WTC11 (cell line): ENCODE data around the gene SNAP47. TPM values are rescaled to one million over a fixed set of nuclear protein-coding genes. Genes with fewer than 3 reads are reported as not detected.

Source experiments
- ATAC-seq: fragments of 200-7000 bp; cut with Tn5 transposase; 2 replicates; pipeline ENCODE4 v1.10.0; 2021; ENCODE audit warnings: mild to moderate bottlenecking, moderate library complexity
- CTCF ChIA-PET: fragments of 300-600 bp; sonication (Branson Sonifier 250); formaldehyde crosslinking; loops from one replicate; lab custom pipeline; 2021; ENCODE audit warnings: antibody characterized with exemption; lab: Charles Lee
- POLR2A ChIA-PET: fragments of 350-600 bp; sonication (Branson Sonifier 250); formaldehyde crosslinking; loops from one replicate; lab custom pipeline; 2021; ENCODE audit warnings: antibody characterized with exemption; lab: Charles Lee
- DNase-seq: peaks from one replicate; pipeline ENCODE4 v3.0.0; 2021; ENCODE audit warnings: low spot score
- H3K27ac Mint-ChIP-seq: 2 replicates; pipeline ENCODE4 v1.8.0; 2021; ENCODE audit warnings: mixed read lengths
- H3K27me3 Mint-ChIP-seq: 2 replicates; pipeline ENCODE4 v1.8.0; 2021; ENCODE audit warnings: low read depth, mild to moderate bottlenecking, moderate library complexity, mixed read lengths
- H3K36me3 Mint-ChIP-seq: 2 replicates; pipeline ENCODE4 v1.8.0; 2021; ENCODE audit warnings: mixed read lengths
- H3K4me1 Mint-ChIP-seq: 2 replicates; pipeline ENCODE4 v1.8.0; 2022; ENCODE audit warnings: mixed read lengths
- H3K4me3 Mint-ChIP-seq: 2 replicates; pipeline ENCODE4 v1.8.0; 2021; ENCODE audit warnings: mild to moderate bottlenecking, moderate library complexity, mixed read lengths
- H3K9me3 Mint-ChIP-seq: 2 replicates; pipeline ENCODE4 v1.8.0; 2021; ENCODE audit warnings: mixed read lengths
- CREM ChIP-seq: sonication (generic); formaldehyde crosslinking; IDR thresholded peaks from 2 replicates; pipeline ENCODE4 v1.8.1; 2022; ENCODE audit warnings: mild to moderate bottlenecking, missing genetic modification reagents, moderate library complexity
- GABPB1 ChIP-seq: sonication (generic); formaldehyde crosslinking; IDR thresholded peaks from 2 replicates; pipeline ENCODE4 v1.8.1; 2023; ENCODE audit warnings: mild to moderate bottlenecking, missing genetic modification reagents
- JAZF1 ChIP-seq: fragments of 250-450 bp; sonication (Bioruptor Pico); IDR thresholded peaks from 2 replicates; pipeline ENCODE4 v1.9.0; 2021; ENCODE audit warnings: moderate library complexity, mild to moderate bottlenecking, inconsistent platforms
- NFATC4 ChIP-seq: fragments of 250-450 bp; sonication (Bioruptor Pico); IDR thresholded peaks from 2 replicates; pipeline ENCODE4 v1.9.0; 2021; ENCODE audit warnings: mild to moderate bottlenecking
- NR3C1 ChIP-seq: sonication (generic); formaldehyde crosslinking; conservative IDR thresholded peaks from 2 replicates; pipeline ENCODE4 v1.8.1; 2023; ENCODE audit warnings: low read depth, mild to moderate bottlenecking, missing genetic modification reagents
- RELA ChIP-seq: sonication (generic); formaldehyde crosslinking; IDR thresholded peaks from 2 replicates; pipeline ENCODE4 v1.8.1; 2022; ENCODE audit warnings: missing genetic modification reagents, mild to moderate bottlenecking, borderline replicate concordance
- SMAD3 ChIP-seq: sonication (generic); formaldehyde crosslinking; IDR thresholded peaks from 2 replicates; pipeline ENCODE4 v1.8.0; 2022; ENCODE audit warnings: missing genetic modification reagents, mild to moderate bottlenecking, borderline replicate concordance
- SOX15 ChIP-seq: fragments of 250-450 bp; sonication (Bioruptor Pico); IDR thresholded peaks from 2 replicates; pipeline ENCODE4 v1.9.0; 2021; ENCODE audit warnings: mild to moderate bottlenecking
- TEAD4 ChIP-seq: sonication (generic); formaldehyde crosslinking; IDR thresholded peaks from 2 replicates; pipeline ENCODE4 v1.8.0; 2022; ENCODE audit warnings: mild to moderate bottlenecking, missing genetic modification reagents
- ZNF263 ChIP-seq: sonication (generic); formaldehyde crosslinking; IDR thresholded peaks from 2 replicates; pipeline ENCODE4 v1.8.1; 2022; ENCODE audit warnings: low read depth, mild to moderate bottlenecking, moderate library complexity, missing genetic modification reagents
- ZNF317 ChIP-seq: sonication (generic); formaldehyde crosslinking; IDR thresholded peaks from 2 replicates; pipeline ENCODE4 v1.8.1; 2023; ENCODE audit warnings: low read depth, mild to moderate bottlenecking, moderate library complexity, missing genetic modification reagents, borderline replicate concordance
- total RNA-seq: library from RNA; stranded (reverse); gene quantifications from 3 replicates; pipeline ENCODE4 v1.2.3, GENCODE V29; 2021
- TF ChIP-seq, protein P1 (sequence below): sonication (generic); formaldehyde crosslinking; IDR thresholded peaks from 2 replicates; pipeline ENCODE4 v1.8.0; 2022; ENCODE audit warnings: mild to moderate bottlenecking, missing genetic modification reagents
- TF ChIP-seq, protein P2 (sequence below): fragments of 250-450 bp; sonication (Bioruptor Pico); IDR thresholded peaks from 2 replicates; pipeline ENCODE4 v1.9.0; 2021; ENCODE audit warnings: mild to moderate bottlenecking
- TF ChIP-seq, protein P3 (sequence below): sonication (generic); formaldehyde crosslinking; IDR thresholded peaks from 2 replicates; pipeline ENCODE4 v1.8.1; 2023; ENCODE audit warnings: mild to moderate bottlenecking, missing genetic modification reagents, borderline replicate concordance
- TF ChIP-seq, protein P4 (sequence below): fragments of 200-600 bp; IDR thresholded peaks from 2 replicates; pipeline ENCODE4 v1.8.0; 2022; ENCODE audit warnings: antibody characterized with exemption
- TF ChIP-seq, protein P5 (sequence below): fragments of 250-450 bp; sonication (Bioruptor Pico); conservative IDR thresholded peaks from 2 replicates; pipeline ENCODE4 v1.9.0; 2021; ENCODE audit warnings: mild to moderate bottlenecking
- TF ChIP-seq, protein P6 (sequence below): fragments of 250-450 bp; sonication (Bioruptor Pico); IDR thresholded peaks from 2 replicates; pipeline ENCODE4 v1.9.0; 2021; ENCODE audit warnings: mild to moderate bottlenecking
- TF ChIP-seq, protein P7 (sequence below): fragments of 250-450 bp; sonication (Bioruptor Pico); IDR thresholded peaks from 2 replicates; pipeline ENCODE4 v1.8.0; 2021; ENCODE audit warnings: mild to moderate bottlenecking

The SNAP47 gene
- total RNA-seq, 1 experiment from 2014 or later: 50.8 TPM

DNA sequence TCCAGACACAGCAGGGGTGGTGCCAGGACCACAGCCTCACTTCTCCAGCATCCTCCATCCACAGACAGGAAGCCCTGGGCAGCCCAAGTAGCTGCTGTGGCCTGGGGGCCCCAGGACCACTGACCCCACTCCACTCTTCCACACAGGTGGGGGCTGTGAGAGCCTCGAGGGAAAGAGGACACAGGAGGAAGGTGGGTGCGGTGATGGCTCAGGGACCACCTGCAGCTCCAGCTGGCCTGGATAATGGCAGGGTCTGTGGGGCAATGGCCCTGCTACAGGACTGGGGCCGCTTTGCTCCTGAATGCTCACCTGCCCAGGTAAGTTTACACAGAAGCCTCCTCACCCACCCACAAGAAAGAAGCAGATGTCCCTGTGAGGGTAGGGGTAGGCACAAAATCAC is 61.9 kb downstream of the SNAP47 start:
- ChIA-PET CTCF (interaction anchor here (1.5 kb wide), 1 partner anchor 157 kb away, joined by 4 read pairs; no protein-coding TSS in a partner anchor), POLR2A (no interaction called here)
- no peak for DNase-seq
- ATAC-seq: no peak
- H3K27me3 Mint-ChIP-seq: peaks cover 7% of the 10 kb centered on the region; the same call in 1 of the 2 replicates
- H3K27ac Mint-ChIP-seq: no peak overlapping the region
- H3K9me3 Mint-ChIP-seq: no peaks in the 10 kb centered on the region
- no peaks in the 10 kb centered on the region for H3K36me3 Mint-ChIP-seq
- H3K4me1 Mint-ChIP-seq: peaks cover 15% of the 10 kb centered on the region
- TF ChIP-seq NR3C1: no peak
- TF ChIP-seq SOX15 (CRISPR knock-in tag): no peak
- TF ChIP-seq, protein P1, sequence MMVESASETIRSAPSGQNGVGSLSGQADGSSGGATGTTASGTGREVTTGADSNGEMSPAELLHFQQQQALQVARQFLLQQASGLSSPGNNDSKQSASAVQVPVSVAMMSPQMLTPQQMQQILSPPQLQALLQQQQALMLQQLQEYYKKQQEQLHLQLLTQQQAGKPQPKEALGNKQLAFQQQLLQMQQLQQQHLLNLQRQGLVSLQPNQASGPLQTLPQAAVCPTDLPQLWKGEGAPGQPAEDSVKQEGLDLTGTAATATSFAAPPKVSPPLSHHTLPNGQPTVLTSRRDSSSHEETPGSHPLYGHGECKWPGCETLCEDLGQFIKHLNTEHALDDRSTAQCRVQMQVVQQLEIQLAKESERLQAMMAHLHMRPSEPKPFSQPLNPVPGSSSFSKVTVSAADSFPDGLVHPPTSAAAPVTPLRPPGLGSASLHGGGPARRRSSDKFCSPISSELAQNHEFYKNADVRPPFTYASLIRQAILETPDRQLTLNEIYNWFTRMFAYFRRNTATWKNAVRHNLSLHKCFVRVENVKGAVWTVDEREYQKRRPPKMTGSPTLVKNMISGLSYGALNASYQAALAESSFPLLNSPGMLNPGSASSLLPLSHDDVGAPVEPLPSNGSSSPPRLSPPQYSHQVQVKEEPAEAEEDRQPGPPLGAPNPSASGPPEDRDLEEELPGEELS (CRISPR knock-in tag): no peak
- no peak for TF ChIP-seq NFATC4 (CRISPR knock-in tag)
- TF ChIP-seq ZNF317: no peak
- TF ChIP-seq, protein P2, sequence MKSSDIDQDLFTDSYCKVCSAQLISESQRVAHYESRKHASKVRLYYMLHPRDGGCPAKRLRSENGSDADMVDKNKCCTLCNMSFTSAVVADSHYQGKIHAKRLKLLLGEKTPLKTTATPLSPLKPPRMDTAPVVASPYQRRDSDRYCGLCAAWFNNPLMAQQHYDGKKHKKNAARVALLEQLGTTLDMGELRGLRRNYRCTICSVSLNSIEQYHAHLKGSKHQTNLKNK (CRISPR knock-in tag): no peak
- TF ChIP-seq, protein P3, sequence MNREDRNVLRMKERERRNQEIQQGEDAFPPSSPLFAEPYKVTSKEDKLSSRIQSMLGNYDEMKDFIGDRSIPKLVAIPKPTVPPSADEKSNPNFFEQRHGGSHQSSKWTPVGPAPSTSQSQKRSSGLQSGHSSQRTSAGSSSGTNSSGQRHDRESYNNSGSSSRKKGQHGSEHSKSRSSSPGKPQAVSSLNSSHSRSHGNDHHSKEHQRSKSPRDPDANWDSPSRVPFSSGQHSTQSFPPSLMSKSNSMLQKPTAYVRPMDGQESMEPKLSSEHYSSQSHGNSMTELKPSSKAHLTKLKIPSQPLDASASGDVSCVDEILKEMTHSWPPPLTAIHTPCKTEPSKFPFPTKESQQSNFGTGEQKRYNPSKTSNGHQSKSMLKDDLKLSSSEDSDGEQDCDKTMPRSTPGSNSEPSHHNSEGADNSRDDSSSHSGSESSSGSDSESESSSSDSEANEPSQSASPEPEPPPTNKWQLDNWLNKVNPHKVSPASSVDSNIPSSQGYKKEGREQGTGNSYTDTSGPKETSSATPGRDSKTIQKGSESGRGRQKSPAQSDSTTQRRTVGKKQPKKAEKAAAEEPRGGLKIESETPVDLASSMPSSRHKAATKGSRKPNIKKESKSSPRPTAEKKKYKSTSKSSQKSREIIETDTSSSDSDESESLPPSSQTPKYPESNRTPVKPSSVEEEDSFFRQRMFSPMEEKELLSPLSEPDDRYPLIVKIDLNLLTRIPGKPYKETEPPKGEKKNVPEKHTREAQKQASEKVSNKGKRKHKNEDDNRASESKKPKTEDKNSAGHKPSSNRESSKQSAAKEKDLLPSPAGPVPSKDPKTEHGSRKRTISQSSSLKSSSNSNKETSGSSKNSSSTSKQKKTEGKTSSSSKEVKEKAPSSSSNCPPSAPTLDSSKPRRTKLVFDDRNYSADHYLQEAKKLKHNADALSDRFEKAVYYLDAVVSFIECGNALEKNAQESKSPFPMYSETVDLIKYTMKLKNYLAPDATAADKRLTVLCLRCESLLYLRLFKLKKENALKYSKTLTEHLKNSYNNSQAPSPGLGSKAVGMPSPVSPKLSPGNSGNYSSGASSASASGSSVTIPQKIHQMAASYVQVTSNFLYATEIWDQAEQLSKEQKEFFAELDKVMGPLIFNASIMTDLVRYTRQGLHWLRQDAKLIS (CRISPR knock-in tag): no peak
- TF ChIP-seq JAZF1 (CRISPR knock-in tag): no peak
- TF ChIP-seq TEAD4: no peak
- no peak for TF ChIP-seq CREM (CRISPR knock-in tag)
- no peak for TF ChIP-seq GABPB1
- no peak overlapping the region for H3K4me3 Mint-ChIP-seq

DNA sequence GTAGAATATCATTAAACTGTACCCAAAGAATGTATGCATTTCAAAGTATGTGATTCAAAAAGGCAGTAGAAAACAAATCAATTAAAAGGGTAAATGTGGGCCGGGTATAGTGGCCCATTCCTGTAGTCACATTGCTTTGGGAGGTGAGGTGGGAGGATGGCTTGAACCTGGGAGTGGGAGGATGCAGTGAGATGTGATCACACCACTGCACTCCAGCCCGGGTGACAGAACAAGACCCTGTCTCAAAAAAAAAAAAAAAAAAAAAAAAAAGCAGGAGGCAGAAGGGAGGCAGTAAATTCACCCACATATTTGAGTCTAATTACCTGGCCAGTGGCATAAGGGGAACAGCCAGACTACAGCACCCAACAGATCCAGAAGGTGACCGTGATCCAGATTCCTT is 62.4 kb downstream of the SNAP47 start:
- no peaks in the 10 kb centered on the region for H3K9me3 Mint-ChIP-seq
- no peak overlapping the region for H3K4me3 Mint-ChIP-seq
- POLR2A ChIA-PET: no interaction called here
- ATAC-seq: no peak
- peaks cover 15% of the 10 kb centered on the region for H3K4me1 Mint-ChIP-seq
- TF ChIP-seq, protein P4, sequence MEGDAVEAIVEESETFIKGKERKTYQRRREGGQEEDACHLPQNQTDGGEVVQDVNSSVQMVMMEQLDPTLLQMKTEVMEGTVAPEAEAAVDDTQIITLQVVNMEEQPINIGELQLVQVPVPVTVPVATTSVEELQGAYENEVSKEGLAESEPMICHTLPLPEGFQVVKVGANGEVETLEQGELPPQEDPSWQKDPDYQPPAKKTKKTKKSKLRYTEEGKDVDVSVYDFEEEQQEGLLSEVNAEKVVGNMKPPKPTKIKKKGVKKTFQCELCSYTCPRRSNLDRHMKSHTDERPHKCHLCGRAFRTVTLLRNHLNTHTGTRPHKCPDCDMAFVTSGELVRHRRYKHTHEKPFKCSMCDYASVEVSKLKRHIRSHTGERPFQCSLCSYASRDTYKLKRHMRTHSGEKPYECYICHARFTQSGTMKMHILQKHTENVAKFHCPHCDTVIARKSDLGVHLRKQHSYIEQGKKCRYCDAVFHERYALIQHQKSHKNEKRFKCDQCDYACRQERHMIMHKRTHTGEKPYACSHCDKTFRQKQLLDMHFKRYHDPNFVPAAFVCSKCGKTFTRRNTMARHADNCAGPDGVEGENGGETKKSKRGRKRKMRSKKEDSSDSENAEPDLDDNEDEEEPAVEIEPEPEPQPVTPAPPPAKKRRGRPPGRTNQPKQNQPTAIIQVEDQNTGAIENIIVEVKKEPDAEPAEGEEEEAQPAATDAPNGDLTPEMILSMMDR: no peak
- TF ChIP-seq, protein P5, sequence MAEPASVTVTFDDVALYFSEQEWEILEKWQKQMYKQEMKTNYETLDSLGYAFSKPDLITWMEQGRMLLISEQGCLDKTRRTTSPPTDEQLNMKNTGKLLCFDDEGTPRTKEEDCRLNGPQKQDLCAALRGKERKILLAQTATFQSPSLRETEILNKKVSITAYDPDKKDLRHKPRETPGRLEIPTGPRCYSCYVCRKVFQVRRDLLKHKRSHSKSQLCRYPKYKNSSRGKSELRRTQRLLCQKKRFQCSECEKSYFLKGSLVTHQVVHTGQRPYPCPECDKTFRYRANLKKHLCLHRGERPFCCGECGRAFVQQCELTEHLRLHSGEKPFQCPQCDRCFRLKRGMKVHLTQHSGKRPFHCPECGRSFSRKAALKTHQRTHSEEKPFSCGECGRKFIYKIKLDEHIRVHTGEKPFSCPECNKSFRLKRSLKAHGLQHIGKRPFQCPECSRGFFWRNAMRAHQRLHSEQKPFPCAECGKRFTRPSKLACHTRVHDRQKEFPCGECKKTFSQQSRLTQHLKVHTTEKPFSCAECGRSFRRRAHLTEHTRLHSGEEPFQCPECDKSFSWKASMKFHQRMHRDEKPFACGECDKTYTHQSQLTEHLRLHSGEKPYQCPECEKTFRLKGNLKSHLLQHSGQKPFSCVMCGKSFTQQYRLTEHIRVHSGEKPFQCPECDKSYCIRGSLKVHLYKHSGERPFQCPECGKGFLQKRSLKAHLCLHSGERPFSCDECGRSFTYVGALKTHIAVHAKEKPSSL (CRISPR knock-in tag): no peak
- no peak for TF ChIP-seq ZNF263 (CRISPR knock-in tag)
- TF ChIP-seq, protein P6, sequence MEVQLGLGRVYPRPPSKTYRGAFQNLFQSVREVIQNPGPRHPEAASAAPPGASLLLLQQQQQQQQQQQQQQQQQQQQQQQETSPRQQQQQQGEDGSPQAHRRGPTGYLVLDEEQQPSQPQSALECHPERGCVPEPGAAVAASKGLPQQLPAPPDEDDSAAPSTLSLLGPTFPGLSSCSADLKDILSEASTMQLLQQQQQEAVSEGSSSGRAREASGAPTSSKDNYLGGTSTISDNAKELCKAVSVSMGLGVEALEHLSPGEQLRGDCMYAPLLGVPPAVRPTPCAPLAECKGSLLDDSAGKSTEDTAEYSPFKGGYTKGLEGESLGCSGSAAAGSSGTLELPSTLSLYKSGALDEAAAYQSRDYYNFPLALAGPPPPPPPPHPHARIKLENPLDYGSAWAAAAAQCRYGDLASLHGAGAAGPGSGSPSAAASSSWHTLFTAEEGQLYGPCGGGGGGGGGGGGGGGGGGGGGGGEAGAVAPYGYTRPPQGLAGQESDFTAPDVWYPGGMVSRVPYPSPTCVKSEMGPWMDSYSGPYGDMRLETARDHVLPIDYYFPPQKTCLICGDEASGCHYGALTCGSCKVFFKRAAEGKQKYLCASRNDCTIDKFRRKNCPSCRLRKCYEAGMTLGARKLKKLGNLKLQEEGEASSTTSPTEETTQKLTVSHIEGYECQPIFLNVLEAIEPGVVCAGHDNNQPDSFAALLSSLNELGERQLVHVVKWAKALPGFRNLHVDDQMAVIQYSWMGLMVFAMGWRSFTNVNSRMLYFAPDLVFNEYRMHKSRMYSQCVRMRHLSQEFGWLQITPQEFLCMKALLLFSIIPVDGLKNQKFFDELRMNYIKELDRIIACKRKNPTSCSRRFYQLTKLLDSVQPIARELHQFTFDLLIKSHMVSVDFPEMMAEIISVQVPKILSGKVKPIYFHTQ (CRISPR knock-in tag): no peak
- TF ChIP-seq, protein P7, sequence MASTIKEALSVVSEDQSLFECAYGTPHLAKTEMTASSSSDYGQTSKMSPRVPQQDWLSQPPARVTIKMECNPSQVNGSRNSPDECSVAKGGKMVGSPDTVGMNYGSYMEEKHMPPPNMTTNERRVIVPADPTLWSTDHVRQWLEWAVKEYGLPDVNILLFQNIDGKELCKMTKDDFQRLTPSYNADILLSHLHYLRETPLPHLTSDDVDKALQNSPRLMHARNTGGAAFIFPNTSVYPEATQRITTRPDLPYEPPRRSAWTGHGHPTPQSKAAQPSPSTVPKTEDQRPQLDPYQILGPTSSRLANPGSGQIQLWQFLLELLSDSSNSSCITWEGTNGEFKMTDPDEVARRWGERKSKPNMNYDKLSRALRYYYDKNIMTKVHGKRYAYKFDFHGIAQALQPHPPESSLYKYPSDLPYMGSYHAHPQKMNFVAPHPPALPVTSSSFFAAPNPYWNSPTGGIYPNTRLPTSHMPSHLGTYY: no peak
- no peak for TF ChIP-seq SMAD3 (CRISPR knock-in tag)
- TF ChIP-seq RELA (CRISPR knock-in tag): no peak
- TF ChIP-seq, all 79 proteins: peak for 0
- Mint-ChIP-seq H3K36me3 (no peaks in the 10 kb centered on the region), H3K27ac (no peak overlapping the region), H3K27me3 (peaks cover 7% of the 10 kb centered on the region; the same call in 1 of the 2 replicates)
- CTCF ChIA-PET: interaction anchor here (1.5 kb wide), 1 partner anchor 156 kb away, joined by 4 read pairs; no protein-coding TSS in a partner anchor
- no peak for DNase-seq
